Stimulated activated CD8-positive, alpha-beta memory T cell treated with anti-CD3 and anti-CD28 coated beads, Interleukin-7, amount 100 ng/mL, for 48 hours (primary cell): ENCODE results near the gene SVIL.
"Not testable (repeated sequence)": the region's sequence is repeated elsewhere in the genome, so short reads cannot be mapped to it uniquely, and the experiment has no call there.

Source experiments
- DNase-seq, 2 donors: peaks; one replicate each; pipeline ENCODE4 v3.0.0-alpha.2; 2020; ENCODE audit warnings: low read depth in 1 of 2; ENCODE audit errors: extremely low read depth in 1 of 2

SVIL gene

GRCh38 chr10:29546773-29547313 lies 87.9 kb downstream of the SVIL start:
- DNase-seq, result no peak

GRCh38 chr10:29545122-29545521 lies 89.6 kb downstream of the SVIL start:
- no peak for DNase-seq

- DNase-seq, result no peak
These were observed 91.1 kb downstream of the SVIL start for GRCh38 chr10:29543715-29544114.

- no peak for DNase-seq
These were observed 92.0 kb downstream of the SVIL start for GRCh38 chr10:29542723-29543122.

- DNase-seq, result no peak
These were observed 93.2 kb downstream of the SVIL start for GRCh38 chr10:29541422-29542210.

- DNase-seq, result no peak
These were observed 94.8 kb downstream of the SVIL start for GRCh38 chr10:29540016-29540415.

- no peak for DNase-seq
These were observed 95.4 kb downstream of the SVIL start for GRCh38 chr10:29539412-29539811.

- no peak for DNase-seq
These were observed 97.0 kb downstream of the SVIL start for GRCh38 chr10:29537799-29538198.

- DNase-seq, result not testable (repeated sequence)
These were observed 98.1 kb downstream of the SVIL start for GRCh38 chr10:29536691-29537090.

- DNase-seq, result no peak
These were observed 98.9 kb downstream of the SVIL start for GRCh38 chr10:29535778-29536453.

GRCh38 chr10:29535012-29535777 lies 99.6 kb downstream of the SVIL start:
- no peak for DNase-seq

GRCh38 chr10:29534590-29534989 lies 100.2 kb downstream of the SVIL start:
- DNase-seq, result no peak

GRCh38 chr10:29533696-29534285 lies 101.0 kb downstream of the SVIL start:
- DNase-seq, result no peak

GRCh38 chr10:29533046-29533445 lies 101.7 kb downstream of the SVIL start:
- DNase-seq, result no peak

- no peak for DNase-seq
These were observed 102.4 kb downstream of the SVIL start for GRCh38 chr10:29532256-29532878.

GRCh38 chr10:29530112-29530976 lies 104.4 kb downstream of the SVIL start:
- no peak for DNase-seq

GRCh38 chr10:29529146-29529545 lies 105.6 kb downstream of the SVIL start:
- no peak for DNase-seq

GRCh38 chr10:29525762-29526161 lies 109.0 kb downstream of the SVIL start:
- DNase-seq, result no peak

- DNase-seq, result no peak
These were observed 110.1 kb downstream of the SVIL start for GRCh38 chr10:29524720-29525119.

GRCh38 chr10:29524294-29524693 lies 110.5 kb downstream of the SVIL start:
- DNase-seq, result no peak
